Measurements from ENCODE around the gene LRRC71.

The LRRC71 gene

GRCh38 chr1:156945881-156946661 lies 25.6 kb downstream of the LRRC71 start:
- DNase-seq (ENCODE audit: low read depth in 1 of 2, low spot score in 1 of 2) = no peak

GRCh38 chr1:156947127-156947526 lies 26.7 kb downstream of the LRRC71 start:
- no peak for DNase-seq (ENCODE audit: low read depth in 1 of 2, low spot score in 1 of 2)

- no peak for DNase-seq (ENCODE audit: low read depth in 1 of 2, low spot score in 1 of 2)
Measured at GRCh38 chr1:156947818-156948525, 27.5 kb downstream of the LRRC71 start.

GRCh38 chr1:156948708-156949107 lies 28.3 kb downstream of the LRRC71 start:
- no peak for DNase-seq (ENCODE audit: low read depth in 1 of 2, low spot score in 1 of 2)

- no peak for DNase-seq (ENCODE audit: low read depth in 1 of 2, low spot score in 1 of 2)
Measured at GRCh38 chr1:156949127-156949526, 28.7 kb downstream of the LRRC71 start.

GRCh38 chr1:156951371-156951770 lies 30.9 kb downstream of the LRRC71 start:
- DNase-seq (ENCODE audit: low read depth in 1 of 2, low spot score in 1 of 2) = no peak

- no peak for DNase-seq (ENCODE audit: low read depth in 1 of 2, low spot score in 1 of 2)
Measured at GRCh38 chr1:156953571-156953970, 33.1 kb downstream of the LRRC71 start.

- no peak for DNase-seq (ENCODE audit: low read depth in 1 of 2, low spot score in 1 of 2)
Measured at GRCh38 chr1:156956333-156956732, 35.9 kb downstream of the LRRC71 start.

- DNase-seq (ENCODE audit: low read depth in 1 of 2, low spot score in 1 of 2) = no peak
Measured at GRCh38 chr1:156957634-156958033, 37.2 kb downstream of the LRRC71 start.

GRCh38 chr1:156958247-156958714 lies 37.8 kb downstream of the LRRC71 start:
- no peak for DNase-seq (ENCODE audit: low read depth in 1 of 2, low spot score in 1 of 2)

- no peak for DNase-seq (ENCODE audit: low read depth in 1 of 2, low spot score in 1 of 2)
Measured at GRCh38 chr1:156959414-156959813, 39.0 kb downstream of the LRRC71 start.

GRCh38 chr1:156959925-156960324 lies 39.5 kb downstream of the LRRC71 start:
- no peak for DNase-seq (ENCODE audit: low read depth in 1 of 2, low spot score in 1 of 2)

- no peak for DNase-seq (ENCODE audit: low read depth in 1 of 2, low spot score in 1 of 2)
Measured at GRCh38 chr1:156961709-156962108, 41.3 kb downstream of the LRRC71 start.

GRCh38 chr1:156963621-156964020 lies 43.2 kb downstream of the LRRC71 start:
- peak in 1 of 2 donors; percentile 19 for DNase-seq (ENCODE audit: low read depth in 1 of 2, low spot score in 1 of 2)

- DNase-seq (ENCODE audit: low read depth in 1 of 2, low spot score in 1 of 2) = no peak
Measured at GRCh38 chr1:156964441-156964840, 44.0 kb downstream of the LRRC71 start.

- no peak for DNase-seq (ENCODE audit: low read depth in 1 of 2, low spot score in 1 of 2)
Measured at GRCh38 chr1:156969496-156969895, 49.1 kb downstream of the LRRC71 start.

GRCh38 chr1:156970017-156970416 lies 49.6 kb downstream of the LRRC71 start:
- no peak for DNase-seq (ENCODE audit: low read depth in 1 of 2, low spot score in 1 of 2)

GRCh38 chr1:156973417-156973816 lies 53.0 kb downstream of the LRRC71 start:
- no peak for DNase-seq (ENCODE audit: low read depth in 1 of 2, low spot score in 1 of 2)

- DNase-seq (ENCODE audit: low read depth in 1 of 2, low spot score in 1 of 2) = no peak
Measured at GRCh38 chr1:156975084-156975483, 54.7 kb downstream of the LRRC71 start.

- DNase-seq (ENCODE audit: low read depth in 1 of 2, low spot score in 1 of 2) = no peak
Measured at GRCh38 chr1:156980551-156980950, 60.1 kb downstream of the LRRC71 start.

All from activated CD4-positive, alpha-beta T cell treated with anti-CD3 and anti-CD28 coated beads, Interleukin-2, amount 50 U/mL, for 24 hours (primary cell).